Measurements from ENCODE around the gene GJA9.
"Not testable (repeated sequence)": the region's sequence is repeated elsewhere in the genome, so short reads cannot be mapped to it uniquely, and the experiment has no call there.

GJA9 gene

GRCh38 chr1:38881487-38881886 lies at the start of gene GJA9:
Gene GJA9, minus strand, starts transcription at chr1:38881587. Its CDS starts 5,489 bp downstream, at chr1:38876098.
- DNase-seq: no peak

GRCh38 chr1:38929476-38929875 lies 48.1 kb upstream of the GJA9 start:
- DNase-seq: no peak

- no peak for DNase-seq
These were observed 47.7 kb upstream of the GJA9 start for GRCh38 chr1:38929054-38929453.

DNA sequence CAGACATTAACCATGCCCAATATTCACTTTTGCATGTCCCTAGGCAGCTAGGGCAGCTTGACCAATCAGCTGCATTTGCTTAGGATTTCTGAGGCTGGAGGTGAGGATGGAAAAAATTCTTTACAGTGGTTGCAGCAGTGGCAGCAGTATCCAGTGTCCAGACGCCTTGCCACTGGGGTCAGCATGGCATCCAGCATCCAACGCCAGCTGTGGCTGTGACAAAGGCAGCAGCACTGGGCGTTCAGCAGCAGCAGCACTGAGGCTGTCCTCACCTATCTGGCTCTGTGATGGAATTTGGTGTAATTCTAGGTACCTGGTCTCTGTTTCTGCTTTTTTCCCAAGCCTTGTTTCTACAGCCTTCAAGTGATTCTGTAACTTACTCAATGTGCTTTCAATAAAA lies 44.7 kb upstream of the GJA9 start:
- DNase-seq: no peak

GRCh38 chr1:38925391-38925790 lies 44.0 kb upstream of the GJA9 start:
- DNase-seq: no peak

GRCh38 chr1:38923607-38924006 lies 42.2 kb upstream of the GJA9 start:
- no peak for DNase-seq

- no peak for DNase-seq
These were observed 37.7 kb upstream of the GJA9 start for GRCh38 chr1:38919130-38919529.

DNA sequence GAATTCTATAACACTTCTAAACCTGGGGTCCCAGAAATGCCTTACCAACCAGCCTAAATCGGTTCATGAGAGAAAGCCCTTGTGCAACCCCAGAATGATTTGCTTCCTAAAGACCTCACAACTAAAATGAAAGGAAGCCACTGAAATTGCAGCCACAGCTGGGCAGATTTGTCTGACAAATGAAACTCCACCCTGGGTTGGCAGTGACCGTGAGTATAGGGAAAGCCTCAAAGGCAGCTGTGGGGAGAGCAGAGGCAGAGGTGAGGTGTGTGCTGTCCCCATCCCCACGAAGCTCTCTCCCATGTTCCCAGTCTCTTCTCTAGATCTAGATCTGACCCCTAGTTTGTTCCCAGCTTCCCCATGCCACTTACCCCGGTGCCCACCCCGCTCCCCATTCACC lies 37.2 kb upstream of the GJA9 start:
- no peak for DNase-seq

- no peak for DNase-seq
These were observed 36.4 kb upstream of the GJA9 start for GRCh38 chr1:38917772-38918171.

DNA sequence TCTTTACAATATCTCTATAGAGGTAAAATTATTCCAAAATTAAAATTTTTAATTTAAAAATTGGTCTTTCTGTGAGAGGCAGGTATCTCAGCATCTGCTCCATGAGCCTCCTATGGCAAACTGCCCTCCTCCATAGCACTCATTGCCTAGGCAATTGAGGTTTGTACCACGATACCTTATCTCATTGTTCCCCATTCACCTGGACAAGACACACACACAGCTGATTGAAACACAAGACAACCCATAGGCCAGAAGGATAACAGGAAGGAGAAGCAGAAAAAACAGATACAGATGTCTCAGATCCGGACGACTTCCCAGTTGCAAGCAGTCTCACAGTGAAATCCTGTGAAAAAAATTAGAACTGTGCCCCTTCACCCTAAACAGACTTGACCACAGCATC lies 36.0 kb upstream of the GJA9 start:
- DNase-seq: no peak

DNA sequence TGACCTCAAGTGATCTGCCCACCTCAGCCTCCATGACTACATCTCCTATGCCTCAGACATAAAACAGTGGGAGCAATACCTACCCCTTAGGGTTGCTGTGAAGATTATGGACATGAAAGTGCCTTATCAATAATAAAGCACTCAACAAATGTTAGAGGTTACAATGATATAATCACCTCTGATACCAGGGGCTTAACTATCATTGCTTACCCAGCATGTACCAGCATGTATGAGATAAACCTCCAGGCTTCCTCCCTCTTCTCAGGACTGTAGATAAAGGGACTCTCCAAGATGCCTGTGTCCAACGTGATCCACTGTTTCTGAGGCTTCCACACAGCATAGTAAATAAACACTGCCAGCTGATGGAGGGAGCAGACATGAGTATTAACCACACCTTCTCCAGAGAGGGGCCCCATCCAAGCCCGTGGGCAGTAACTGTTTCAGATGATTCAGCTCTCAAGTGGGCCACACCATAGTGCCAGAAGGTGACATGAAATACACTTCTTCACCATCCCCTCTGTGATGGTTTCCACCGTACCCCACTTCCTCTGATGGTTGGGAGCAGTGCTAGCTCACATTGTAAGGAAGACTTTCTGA lies 34.1 kb upstream of the GJA9 start:
- DNase-seq: no peak

DNA sequence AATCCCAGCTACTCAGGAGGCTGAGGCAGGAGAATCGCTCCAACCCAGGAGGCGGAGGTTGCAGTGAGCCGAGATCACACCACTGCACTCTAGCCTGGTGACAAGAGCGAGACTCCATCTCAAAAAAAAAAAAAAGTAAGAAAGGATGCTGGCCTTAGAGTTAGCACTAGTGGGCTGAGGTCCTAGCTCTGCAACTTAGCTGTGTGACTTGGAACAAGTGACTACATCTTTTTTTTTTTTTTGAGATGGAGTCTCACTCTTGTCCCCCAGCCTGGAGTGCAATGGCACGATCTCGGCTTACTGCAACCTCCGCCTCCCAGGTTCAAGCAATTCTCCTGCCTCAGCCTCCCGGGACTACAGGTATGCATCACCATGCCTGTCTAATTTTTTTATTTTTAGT lies 33.5 kb upstream of the GJA9 start:
- not testable (repeated sequence) for DNase-seq

- DNase-seq: no peak
These were observed 27.4 kb upstream of the GJA9 start for GRCh38 chr1:38908821-38909220.

- no peak for DNase-seq
These were observed 24.6 kb upstream of the GJA9 start for GRCh38 chr1:38905985-38906384.

DNA sequence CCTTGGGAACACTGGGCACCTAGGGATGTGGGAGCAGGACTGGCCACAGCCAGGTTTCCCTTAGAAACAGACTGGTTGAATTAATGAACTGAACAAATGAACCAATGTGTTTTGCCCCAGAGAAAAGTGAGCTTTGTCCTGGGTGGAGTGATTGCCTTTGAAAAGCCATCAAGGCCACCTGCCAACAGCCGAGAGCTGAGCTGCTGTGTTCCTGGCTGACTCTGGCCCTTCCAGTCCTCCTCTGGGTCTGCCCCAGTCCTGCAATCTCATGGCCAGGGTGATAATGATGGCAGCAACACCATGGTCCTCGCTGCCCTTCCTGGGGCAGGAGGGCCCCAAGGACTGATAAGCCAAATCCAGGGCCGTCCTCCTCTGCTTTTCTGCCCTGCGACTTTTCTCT lies 18.2 kb upstream of the GJA9 start:
- DNase-seq: no peak

DNA sequence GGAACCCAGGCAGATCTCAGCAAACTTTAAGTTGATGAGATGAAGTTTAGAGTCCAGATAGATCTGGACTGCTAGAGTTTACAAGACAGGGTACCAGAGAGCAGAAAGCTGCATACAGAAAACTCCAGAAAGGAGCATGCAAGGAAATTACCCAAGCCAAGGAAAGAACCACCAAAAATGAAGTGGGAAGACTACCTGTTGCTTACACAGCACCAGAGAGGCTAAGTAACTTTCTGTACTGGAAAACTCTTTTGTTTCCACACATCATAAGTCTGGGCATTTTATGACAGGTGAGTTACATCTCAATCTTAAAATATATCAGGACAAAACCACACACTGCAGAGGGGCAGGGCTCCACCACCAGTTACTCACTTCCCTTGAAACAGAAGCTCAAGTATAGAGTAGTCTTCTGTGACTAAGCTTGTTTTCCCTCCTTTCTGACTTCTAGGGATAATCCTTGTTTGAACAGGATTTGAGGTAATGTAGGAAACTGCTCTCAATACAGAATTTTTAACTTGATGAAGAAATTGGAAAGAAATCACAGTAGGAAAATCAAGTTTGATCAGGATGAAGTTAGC lies 17.4 kb upstream of the GJA9 start:
- DNase-seq: no peak

DNA sequence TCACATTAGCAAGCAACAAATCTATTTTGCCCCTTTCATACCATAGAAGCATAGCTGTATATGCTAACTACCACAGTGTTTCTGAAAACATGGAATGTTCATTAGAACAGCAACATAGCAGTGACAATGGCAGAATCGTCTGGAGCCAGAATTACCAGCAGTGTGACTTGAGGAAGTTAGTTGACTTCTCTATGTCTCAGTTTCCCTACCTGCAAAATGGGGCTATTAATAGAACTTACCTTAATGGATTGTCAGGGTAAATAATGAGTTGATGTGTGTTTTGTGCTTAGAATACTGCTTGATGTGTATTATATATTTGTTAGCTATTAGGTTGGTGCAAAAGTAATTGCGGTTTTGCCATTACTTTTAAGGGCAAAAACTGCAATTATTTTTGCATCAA lies 14.8 kb upstream of the GJA9 start:
- DNase-seq: no peak

GRCh38 chr1:38892976-38893375 lies 11.6 kb upstream of the GJA9 start:
- no peak for DNase-seq

DNA sequence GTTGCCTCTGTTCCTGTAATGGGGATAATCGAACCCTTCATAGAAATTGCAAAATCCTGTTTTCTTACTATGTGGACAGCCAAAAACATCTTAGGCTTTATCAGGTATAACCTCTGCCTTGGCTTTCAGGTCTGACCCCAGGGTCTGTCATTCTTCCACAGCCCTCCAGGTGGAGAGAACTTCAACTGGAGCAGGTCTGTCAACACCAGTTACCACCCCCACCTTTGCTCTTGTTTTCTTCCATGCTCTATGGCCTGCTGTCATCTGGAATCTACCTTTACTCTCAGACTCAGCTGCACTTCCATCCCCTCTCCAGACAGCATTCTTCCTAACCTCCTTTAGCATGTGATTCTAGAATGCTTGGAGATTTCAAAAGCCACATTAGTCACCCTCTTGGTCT lies 10.4 kb upstream of the GJA9 start:
- peak in 1 of 2 donors; percentile 9 for DNase-seq

DNA sequence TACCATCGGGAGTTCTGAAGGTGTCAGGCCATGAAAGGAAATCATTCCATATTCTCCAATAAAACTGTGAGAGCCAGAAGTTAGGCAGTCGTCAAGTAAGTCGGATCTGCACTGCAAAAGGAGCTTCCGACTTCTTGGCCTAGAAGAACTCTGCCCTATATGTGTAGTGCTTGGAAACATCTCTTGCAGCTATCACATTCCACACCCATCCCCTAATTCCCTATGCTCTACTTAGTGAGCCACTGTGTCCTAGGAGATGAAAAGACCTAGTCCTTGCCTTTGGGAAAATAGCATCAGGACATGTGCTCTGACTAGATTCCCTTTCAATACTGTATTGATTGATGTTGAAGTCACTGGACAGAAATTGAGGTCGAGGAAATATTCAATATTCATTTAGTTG lies 8.2 kb upstream of the GJA9 start:
- DNase-seq: no peak

GRCh38 chr1:38888423-38889333 lies 7.3 kb upstream of the GJA9 start:
- no peak for DNase-seq

DNA sequence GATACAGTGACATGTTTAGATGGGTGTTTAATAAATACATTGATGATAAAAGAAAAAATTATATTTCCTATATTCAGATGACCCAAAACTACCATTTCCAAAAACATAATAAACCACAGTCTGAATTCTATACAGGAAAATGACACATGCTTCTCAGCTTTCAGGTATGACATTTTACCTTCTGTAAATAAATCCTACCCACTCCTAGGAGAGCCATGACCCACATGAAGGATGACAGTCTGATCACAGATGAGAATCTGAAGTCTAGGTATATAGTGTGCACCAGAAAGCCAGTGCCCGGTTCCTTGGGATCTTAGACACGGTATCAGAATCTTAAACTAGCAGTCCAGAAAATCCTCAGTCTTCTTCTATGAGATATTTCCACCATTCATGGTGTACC lies 3.7 kb upstream of the GJA9 start:
- no peak for DNase-seq

DNA sequence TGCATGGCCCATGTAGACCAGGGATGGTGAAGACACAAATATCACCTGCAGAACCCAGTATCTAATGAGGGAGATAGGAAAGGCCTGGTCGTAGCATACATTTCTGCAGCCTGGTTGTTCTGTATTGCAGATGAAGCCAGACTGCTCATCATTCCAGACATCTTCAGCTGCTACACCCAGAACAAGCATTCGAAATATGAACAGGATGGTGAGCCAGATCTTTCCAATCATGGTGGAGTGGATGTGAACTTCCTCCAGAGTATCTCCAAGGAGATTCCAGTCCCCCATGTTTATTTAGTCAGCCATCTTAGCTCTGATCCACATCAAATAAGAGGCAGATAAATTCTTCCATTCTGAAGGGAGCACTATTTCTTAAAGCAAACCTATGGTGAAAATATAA lies 5.6 kb downstream of the GJA9 start:
- DNase-seq: no peak
